Activated T-cell treated with anti-CD3 and anti-CD28 coated beads, Interleukin-2, amount 50 U/mL, for 4 hours (primary cell): ENCODE data around the gene TGOLN2. TPM values are rescaled to one million over a fixed set of nuclear protein-coding genes. Genes with fewer than 3 reads are reported as not detected.

ENCODE experiments used
- ATAC-seq, 2 donors: fragments of 200-7000 bp; cut with Tn5 transposase; one replicate each; pipeline ENCODE4 v1.10.0; 2021
- DNase-seq: peaks from one replicate; pipeline ENCODE4 v3.0.0-alpha.2; 2020
- H3K27me3 Mint-ChIP-seq: one replicate; pipeline ENCODE4 v1.8.0; 2021; ENCODE audit warnings: low read depth, mixed read lengths
- H3K36me3 Mint-ChIP-seq: one replicate; pipeline ENCODE4 v1.8.0; 2022; ENCODE audit warnings: mixed read lengths; ENCODE audit not compliant: insufficient read depth
- H3K4me1 Mint-ChIP-seq: one replicate; pipeline ENCODE4 v1.8.0; 2021; ENCODE audit warnings: low read depth, mixed read lengths
- H3K4me3 Mint-ChIP-seq: one replicate; pipeline ENCODE4 v1.8.0; 2021; ENCODE audit warnings: mild to moderate bottlenecking, moderate library complexity, mixed read lengths
- H3K9me3 Mint-ChIP-seq: one replicate; pipeline ENCODE4 v1.8.0; 2021; ENCODE audit warnings: mixed read lengths
- total RNA-seq, 3 donors: library from RNA; stranded (reverse); gene quantifications; one replicate each; pipeline ENCODE4 v1.2.1, GENCODE V29; 2021

Gene TGOLN2
- total RNA-seq, 3 donors from 2014 or later: 93.8 to 99.6 (median 98.1) TPM

DNA sequence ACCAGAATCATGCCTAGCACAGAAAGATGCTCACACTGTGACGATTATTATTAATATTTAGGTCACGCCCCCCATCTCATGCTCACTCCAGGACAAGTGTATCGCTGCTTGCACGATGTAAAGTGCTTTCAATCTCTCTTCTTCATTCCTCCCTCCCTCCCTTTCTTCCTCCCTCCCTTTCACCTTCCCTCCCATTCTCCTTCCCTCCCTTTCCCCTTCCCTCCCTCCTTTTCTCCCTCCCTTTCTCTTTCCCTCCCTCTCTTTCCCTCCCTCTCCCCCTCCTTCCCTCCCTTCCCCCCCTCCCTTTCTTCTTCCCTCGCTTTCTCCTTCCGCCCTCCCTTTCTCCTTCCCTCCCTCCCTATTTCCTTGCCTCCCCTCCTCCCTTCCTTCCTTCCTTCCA, 19.6 kb downstream of the TGOLN2 start:
- Mint-ChIP-seq H3K4me1 (peaks cover 28% of the 10 kb centered on the region), H3K36me3 (no peaks in the 10 kb centered on the region), H3K9me3 (no peaks in the 10 kb centered on the region), H3K4me3 (no peak overlapping the region), H3K27me3 (peaks cover 3% of the 10 kb centered on the region)
- no peak for ATAC-seq
- no peak for DNase-seq

DNA sequence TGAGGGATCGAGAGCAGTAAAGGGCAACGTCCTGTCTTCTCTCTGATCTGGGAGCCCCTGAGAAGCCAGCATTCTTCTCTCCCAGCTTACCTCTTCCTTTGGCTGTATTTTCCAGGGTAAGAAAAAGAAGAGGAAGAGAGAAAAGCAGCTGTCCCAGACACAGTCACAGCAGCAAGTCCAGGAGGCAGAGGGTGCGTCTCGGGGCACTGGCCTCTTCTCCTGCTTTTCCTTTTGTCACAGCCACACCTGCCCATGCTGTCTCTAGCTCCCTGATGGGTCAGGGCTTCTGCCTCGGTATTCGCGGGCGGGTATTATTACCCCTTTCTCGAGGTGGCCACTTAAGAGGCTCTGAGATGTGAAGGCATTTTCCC, 20.3 kb downstream of the TGOLN2 start:
- no peak for ATAC-seq
- Mint-ChIP-seq H3K4me3 (peak overlapping the region; percentile 42), H3K4me1 (peaks cover 28% of the 10 kb centered on the region), H3K36me3 (no peaks in the 10 kb centered on the region), H3K9me3 (no peaks in the 10 kb centered on the region), H3K27me3 (peaks cover 3% of the 10 kb centered on the region)
- DNase-seq: no peak

DNA sequence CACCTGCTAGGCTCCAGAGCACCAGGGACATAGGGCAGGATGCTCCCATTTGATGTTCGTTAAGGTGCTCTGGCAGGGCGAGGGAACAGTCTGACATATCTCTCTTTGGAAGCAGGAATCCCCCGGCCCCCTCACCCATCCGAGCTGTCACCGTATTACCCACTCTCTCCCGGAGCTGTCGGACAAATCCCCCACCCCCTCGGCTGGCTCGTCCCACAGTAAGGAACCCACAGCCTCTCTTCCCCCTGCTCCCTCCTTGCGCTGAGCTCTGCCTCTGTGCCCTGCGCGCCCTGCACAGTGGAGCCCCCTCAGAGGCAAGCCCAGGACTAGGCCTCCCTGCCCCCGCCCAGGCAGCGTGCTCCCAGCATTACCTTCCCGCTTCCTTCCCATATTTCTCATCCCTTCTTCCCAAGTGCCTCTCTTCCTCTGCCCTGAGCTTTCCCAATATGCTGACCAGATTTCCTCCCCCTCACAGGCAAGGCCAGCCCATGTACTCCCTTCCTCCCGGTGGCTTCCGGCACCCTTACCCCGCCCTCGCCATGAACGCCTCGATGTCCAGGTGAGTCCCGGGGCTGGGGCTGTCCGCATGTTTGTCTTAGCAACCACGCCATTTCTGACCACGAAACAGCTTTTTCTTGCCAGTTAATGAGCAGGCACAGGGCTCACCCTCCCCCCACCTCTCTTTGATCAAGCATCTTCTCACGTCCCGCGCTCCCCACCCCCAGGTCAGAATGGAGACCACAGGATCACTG, 23.8 kb downstream of the TGOLN2 start:
- Mint-ChIP-seq H3K27me3 (peaks cover 3% of the 10 kb centered on the region), H3K4me3 (no peak overlapping the region), H3K4me1 (peaks cover 14% of the 10 kb centered on the region), H3K9me3 (no peaks in the 10 kb centered on the region), H3K36me3 (no peaks in the 10 kb centered on the region)
- DNase-seq: no peak
- no peak for ATAC-seq

DNA sequence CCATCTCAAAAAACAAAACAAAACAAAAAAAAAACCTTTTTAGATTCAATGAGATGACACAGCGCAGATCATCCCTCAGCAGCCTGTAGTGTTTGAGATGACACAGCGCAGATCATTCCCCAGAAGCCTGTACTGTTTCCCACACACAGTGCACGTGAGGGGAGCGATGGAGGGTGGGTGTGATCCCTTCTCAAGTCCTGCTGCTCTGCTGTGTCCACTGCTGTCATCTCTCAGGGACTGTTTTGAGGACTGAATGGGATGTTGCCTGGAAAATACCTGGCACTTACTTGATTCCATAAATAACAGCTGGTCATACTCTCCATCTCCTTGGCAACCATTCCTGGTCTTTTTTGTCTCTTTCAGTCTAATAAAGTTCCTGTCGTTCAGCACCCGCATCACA, 25.7 kb downstream of the TGOLN2 start:
- no peaks in the 10 kb centered on the region for H3K36me3 Mint-ChIP-seq
- H3K4me3 Mint-ChIP-seq: no peak overlapping the region
- peaks cover 3% of the 10 kb centered on the region for H3K27me3 Mint-ChIP-seq
- no peaks in the 10 kb centered on the region for H3K9me3 Mint-ChIP-seq
- ATAC-seq (no peak), DNase-seq (no peak)
- peaks cover 6% of the 10 kb centered on the region for H3K4me1 Mint-ChIP-seq

DNA sequence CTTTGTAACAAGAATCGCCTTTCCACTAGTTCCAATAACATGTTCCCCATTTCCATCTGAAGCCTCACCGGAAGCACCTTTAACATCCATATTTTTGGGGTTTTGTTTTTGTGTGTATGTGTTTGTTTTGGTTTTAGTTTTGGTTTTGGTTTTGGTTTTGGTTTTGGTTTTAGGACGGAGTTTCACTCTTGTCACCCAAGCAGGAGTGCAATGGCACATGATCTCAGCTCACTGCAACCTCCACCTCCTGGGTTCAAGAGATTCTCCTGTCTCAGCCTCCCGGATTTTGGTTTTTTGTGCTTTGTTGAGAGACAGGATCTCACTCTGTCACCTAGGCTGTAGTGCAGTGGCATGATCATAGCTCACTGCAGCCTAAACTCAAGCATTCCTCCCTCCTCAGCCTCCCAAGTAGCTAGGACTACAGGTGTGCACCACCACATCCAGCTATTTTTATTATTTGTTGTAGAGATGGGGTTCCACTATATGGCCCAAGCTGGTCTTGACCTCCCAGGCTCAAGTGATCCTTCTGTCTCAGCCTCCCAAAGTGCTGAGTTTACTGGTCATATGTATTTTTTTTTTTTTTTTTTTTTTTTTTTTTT, 36.3 kb downstream of the TGOLN2 start:
- Mint-ChIP-seq H3K27me3 (no peaks in the 10 kb centered on the region), H3K4me1 (peaks cover 18% of the 10 kb centered on the region), H3K36me3 (no peaks in the 10 kb centered on the region), H3K9me3 (no peaks in the 10 kb centered on the region), H3K4me3 (peak overlapping the region; percentile 19)
- DNase-seq: no peak
- peak; percentile 28 to 63 for ATAC-seq

DNA sequence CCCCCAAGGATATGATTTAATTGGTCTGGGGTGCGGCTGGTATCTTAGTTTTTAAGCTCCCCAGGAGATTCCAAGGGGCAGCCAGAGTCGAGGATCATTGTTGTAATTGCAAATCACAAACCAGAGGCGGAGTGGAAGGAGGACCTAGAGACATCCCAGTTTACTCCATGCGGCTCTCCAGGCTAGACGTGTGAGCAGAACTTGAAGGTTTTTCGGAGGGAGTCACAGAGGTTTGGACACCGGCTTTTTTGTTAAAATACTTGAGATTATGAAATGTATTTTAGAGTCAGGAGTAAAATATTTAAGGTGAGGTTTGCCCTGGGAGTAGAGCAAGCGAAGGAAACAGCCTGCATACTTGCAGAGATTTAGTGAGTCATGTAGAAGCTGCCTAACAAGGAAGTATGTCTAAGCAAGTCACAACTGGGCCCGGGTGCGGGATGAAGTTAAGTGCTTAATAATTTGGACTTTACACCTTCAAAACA, 39.5 kb downstream of the TGOLN2 start:
- Mint-ChIP-seq H3K36me3 (no peaks in the 10 kb centered on the region), H3K27me3 (no peaks in the 10 kb centered on the region), H3K4me1 (peaks cover 18% of the 10 kb centered on the region), H3K4me3 (no peak overlapping the region), H3K9me3 (no peaks in the 10 kb centered on the region)
- ATAC-seq: no peak
- DNase-seq: no peak

DNA sequence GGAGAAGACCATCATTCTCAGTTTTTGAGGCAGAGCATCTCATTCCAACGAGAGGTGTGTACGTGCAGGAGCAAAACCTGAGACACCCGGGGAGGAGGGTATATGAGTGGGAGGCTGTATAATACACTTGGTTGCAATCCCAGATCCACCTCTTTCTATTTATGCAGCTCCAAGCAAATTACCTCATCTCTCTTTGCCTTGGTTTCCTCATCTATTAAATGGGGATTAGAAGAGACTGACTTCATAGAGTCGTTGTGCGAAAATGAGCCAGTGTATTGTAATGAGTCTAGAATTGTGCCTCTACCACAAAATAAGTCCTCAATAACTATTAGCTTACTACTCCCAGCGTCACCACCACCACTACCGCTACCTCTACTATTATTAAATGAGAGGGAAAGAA, 40.1 kb downstream of the TGOLN2 start:
- ATAC-seq (no peak), DNase-seq (no peak)
- Mint-ChIP-seq H3K9me3 (no peaks in the 10 kb centered on the region), H3K4me1 (peaks cover 18% of the 10 kb centered on the region), H3K27me3 (no peaks in the 10 kb centered on the region), H3K36me3 (no peaks in the 10 kb centered on the region), H3K4me3 (no peak overlapping the region)

DNA sequence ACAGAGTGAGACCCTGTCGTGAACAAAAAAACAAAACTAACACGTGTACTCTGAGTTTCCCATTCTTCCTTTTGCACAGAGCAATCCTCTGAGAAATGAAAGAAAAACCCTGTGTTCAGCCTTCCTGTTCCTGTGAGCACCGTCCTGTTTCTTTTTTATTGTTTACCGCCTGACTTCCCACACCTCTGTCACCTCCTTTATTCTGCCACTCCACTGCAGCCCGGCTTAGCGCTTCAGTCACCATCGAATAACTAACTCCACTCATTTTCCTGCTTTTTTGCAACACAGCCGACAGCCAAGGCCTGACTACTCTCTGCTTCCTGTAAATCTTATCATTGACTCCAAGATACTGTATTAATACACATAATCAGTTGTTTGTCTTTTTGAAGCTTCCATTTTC, 40.9 kb downstream of the TGOLN2 start:
- H3K4me1 Mint-ChIP-seq: peaks cover 18% of the 10 kb centered on the region
- H3K9me3 Mint-ChIP-seq: no peaks in the 10 kb centered on the region
- no peak overlapping the region for H3K4me3 Mint-ChIP-seq
- ATAC-seq (no peak), DNase-seq (no peak)
- no peaks in the 10 kb centered on the region for H3K27me3 Mint-ChIP-seq
- no peaks in the 10 kb centered on the region for H3K36me3 Mint-ChIP-seq

DNA sequence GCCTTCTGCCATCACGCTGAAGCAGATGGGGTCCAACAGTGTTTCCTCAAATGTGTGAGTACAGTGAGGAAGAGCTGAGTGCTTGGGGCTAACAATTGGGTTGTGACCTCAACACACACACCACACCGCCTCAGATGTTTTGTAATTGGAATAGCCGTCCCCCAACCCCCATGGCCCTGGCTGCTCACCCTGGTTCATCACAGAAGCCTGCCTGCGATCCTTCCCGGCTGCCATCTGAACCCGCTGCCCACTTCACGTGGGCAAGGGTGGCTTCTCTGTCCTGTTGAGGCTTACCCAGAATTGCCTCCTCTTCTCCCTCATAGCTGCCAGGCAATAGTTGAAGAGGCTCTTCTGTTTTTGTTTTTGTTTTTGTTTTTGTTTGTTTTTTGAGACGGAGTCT, 44.1 kb downstream of the TGOLN2 start:
- Mint-ChIP-seq H3K9me3 (no peaks in the 10 kb centered on the region), H3K4me1 (peaks cover 4% of the 10 kb centered on the region), H3K4me3 (no peak overlapping the region), H3K27me3 (peaks cover 2% of the 10 kb centered on the region), H3K36me3 (no peaks in the 10 kb centered on the region)
- DNase-seq (no peak), ATAC-seq (no peak)

DNA sequence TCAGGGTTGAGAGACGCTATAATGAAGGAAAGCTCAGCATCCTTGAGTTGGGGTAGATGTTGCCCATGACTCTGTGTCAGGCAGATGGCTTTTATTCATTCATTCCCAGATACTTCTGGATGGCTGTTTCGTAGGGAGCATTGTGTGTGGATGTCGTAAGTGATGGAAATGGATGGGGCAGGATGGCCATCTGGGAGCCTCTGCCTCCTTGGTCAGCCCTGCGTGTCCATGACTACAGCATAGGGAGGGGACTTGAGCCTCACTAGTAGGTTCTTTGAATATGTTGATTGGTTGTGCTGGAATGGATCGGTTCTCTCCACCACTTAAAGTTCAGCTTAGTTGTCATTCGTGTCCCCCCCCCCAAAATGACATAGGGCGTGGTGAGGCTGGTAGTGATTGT, 44.9 kb downstream of the TGOLN2 start:
- no peak for DNase-seq
- H3K36me3 Mint-ChIP-seq: no peaks in the 10 kb centered on the region
- peaks cover 2% of the 10 kb centered on the region for H3K27me3 Mint-ChIP-seq
- H3K9me3 Mint-ChIP-seq: no peaks in the 10 kb centered on the region
- ATAC-seq: no peak
- H3K4me1 Mint-ChIP-seq: peaks cover 4% of the 10 kb centered on the region
- no peak overlapping the region for H3K4me3 Mint-ChIP-seq

DNA sequence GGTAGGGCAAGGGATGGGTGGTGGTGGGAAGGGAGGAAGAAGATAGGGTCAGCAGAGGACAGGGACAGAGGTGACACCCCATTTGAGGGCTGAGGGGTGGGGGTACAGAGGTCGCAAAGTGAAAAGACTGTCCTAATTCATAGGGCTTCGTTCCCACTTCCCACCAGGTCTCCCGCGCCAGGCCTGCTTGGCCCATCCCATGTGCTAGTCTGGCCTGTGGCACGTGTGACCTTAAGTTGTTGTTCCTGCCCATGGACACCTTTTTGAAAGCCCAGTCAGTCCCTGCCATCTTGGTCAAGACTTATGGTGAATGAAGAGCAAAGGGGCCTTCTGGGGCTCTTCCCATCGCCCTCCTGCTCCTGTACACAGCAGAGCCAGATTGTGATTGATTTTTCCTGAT, 46.2 kb downstream of the TGOLN2 start:
- H3K9me3 Mint-ChIP-seq: no peaks in the 10 kb centered on the region
- H3K36me3 Mint-ChIP-seq: no peaks in the 10 kb centered on the region
- H3K27me3 Mint-ChIP-seq: peaks cover 8% of the 10 kb centered on the region
- no peaks in the 10 kb centered on the region for H3K4me1 Mint-ChIP-seq
- ATAC-seq (no peak), DNase-seq (no peak)
- no peak overlapping the region for H3K4me3 Mint-ChIP-seq

DNA sequence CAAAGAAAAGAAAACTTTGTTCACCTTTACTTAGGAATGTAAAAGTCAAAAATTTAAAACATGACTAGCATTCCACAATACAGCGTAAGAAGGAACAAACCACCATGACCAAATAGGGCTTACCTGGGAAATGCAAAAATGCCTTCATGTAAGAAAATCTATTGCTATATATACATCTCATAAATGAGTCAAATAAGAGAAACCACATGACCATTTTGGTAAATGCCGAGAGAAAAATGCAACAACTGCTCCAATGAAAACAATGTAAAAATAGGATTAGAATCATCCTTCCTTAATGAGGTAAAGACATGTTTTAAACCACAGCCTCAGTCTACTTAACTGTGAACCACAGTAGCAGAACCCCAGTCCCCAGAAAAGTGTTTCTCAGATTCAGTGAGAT, 49.4 kb downstream of the TGOLN2 start:
- Mint-ChIP-seq H3K36me3 (no peaks in the 10 kb centered on the region), H3K4me3 (no peak overlapping the region), H3K9me3 (no peaks in the 10 kb centered on the region), H3K27me3 (peaks cover 8% of the 10 kb centered on the region), H3K4me1 (no peaks in the 10 kb centered on the region)
- ATAC-seq: no peak
- DNase-seq: no peak

DNA sequence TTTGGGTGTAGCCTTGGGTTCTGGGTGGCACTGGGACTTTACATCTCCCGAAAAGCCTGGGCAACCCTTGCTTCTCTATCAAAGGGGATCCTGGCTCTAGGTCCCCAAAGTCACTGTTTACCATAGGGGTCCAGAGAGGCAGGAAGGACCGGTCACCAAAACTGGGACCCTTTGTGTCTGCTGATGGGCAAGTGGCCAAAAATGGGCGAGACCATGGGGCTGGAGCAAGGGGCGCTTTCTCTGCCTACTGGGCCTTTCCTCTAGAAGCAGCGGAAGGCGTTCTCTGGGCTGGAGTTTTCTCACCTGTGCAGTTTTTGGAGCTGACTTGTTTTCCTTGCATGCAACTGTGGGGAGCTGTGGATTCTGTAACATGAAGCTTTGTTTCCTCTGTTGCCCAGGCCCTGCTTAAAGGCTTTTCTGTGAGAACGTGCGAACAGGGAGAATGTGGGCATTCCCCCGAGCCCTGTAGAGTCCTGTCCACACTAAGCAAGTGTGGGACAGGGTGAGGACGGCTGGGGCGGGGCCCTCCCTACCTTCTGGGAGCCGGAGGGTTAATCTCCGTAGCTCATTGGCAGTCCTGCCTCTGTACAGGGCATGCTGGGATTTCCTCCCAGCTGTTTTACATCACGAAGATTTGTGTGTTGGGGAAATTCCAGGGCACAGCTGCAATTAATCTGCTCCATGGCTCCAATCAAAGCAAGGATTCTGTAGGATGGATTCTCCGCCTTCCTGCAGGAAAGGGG, 50.2 kb downstream of the TGOLN2 start:
- Mint-ChIP-seq H3K4me3 (no peak overlapping the region), H3K27me3 (peaks cover 10% of the 10 kb centered on the region), H3K36me3 (no peaks in the 10 kb centered on the region), H3K9me3 (no peaks in the 10 kb centered on the region), H3K4me1 (no peaks in the 10 kb centered on the region)
- ATAC-seq: no peak
- DNase-seq: no peak

DNA sequence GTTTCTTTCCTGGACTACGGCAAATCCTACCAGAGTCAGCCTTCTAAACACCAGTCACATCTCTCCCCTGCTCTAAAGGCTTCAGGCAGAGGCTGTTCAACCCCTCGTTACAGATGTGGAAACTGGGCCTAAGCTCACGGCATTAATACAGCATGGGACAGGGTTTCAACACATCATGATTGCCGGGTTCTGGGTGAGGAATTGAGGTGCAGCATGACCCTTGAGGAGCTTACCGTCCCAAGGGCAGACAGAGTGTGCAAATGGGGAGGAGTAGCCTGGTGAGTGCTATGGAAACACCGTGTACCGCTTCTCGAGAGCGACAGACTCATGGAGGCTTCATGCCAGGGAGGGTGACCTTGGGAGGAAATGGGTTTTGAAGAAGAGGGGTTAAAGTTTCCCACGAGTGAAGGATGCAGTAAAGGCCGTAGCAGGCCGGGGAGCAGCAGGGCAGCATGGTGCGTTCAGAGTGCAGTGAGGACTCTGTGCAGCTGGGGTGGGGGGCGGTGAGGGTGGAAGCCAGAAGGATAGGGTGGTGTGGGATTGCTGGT, 51.1 kb downstream of the TGOLN2 start:
- H3K4me1 Mint-ChIP-seq: no peaks in the 10 kb centered on the region
- ATAC-seq: no peak
- no peaks in the 10 kb centered on the region for H3K9me3 Mint-ChIP-seq
- DNase-seq: no peak
- H3K27me3 Mint-ChIP-seq: peaks cover 19% of the 10 kb centered on the region
- H3K4me3 Mint-ChIP-seq: no peak overlapping the region
- H3K36me3 Mint-ChIP-seq: no peaks in the 10 kb centered on the region
